NCI-H2196 treated with DMSO at 0.1 percent for 48 hours (cell line): ENCODE data around the gene TSPOAP1.

ENCODE experiments used
- DNase-seq: peaks from one replicate; lab custom pipeline; 2025; ENCODE audit not compliant: unreplicated experiment; lab: John Stamatoyannopoulos, UW

Gene TSPOAP1

DNA sequence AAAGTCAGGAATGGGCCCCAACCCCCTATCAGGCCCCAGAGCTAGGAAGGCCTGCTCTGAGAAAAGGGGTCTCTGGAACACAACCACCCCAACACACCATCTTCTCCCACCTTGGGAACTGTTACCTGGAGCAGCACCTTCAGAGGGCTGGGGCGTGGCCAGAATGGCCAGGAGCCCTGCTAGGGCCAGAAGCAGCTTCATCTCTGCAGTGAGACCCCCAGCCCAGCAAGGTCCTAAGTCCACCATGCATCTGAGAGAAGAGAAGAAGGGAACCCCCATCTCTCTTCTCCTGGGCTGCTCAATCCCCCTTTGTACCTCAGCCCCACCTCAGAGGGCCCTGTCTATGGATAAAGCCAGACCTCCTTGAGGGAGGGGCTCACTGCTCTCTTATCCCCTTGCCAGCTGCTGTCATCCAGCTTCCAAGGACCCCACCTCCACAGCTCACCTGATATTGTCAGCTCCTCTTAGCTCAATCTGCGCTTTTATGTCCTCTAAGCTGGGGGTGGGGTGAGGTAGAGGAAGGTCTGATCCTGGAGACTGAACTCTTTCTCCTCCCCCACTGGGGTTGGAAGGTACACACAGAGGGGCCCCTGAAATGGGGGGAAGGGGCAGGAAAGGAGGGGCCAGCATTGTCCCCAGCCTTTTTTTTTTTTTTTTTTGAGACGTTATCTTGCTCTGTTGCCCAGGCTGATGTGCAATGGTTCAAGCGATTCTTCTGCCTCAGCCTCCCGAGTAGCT is 47.9 kb downstream of the TSPOAP1 start, which contains the start of gene MPO:
MPO (minus strand) TSS at position 456 of the 738 bp plus-strand sequence; CDS start at position 279, 177 bp downstream.
- DNase-seq: no peak

DNA sequence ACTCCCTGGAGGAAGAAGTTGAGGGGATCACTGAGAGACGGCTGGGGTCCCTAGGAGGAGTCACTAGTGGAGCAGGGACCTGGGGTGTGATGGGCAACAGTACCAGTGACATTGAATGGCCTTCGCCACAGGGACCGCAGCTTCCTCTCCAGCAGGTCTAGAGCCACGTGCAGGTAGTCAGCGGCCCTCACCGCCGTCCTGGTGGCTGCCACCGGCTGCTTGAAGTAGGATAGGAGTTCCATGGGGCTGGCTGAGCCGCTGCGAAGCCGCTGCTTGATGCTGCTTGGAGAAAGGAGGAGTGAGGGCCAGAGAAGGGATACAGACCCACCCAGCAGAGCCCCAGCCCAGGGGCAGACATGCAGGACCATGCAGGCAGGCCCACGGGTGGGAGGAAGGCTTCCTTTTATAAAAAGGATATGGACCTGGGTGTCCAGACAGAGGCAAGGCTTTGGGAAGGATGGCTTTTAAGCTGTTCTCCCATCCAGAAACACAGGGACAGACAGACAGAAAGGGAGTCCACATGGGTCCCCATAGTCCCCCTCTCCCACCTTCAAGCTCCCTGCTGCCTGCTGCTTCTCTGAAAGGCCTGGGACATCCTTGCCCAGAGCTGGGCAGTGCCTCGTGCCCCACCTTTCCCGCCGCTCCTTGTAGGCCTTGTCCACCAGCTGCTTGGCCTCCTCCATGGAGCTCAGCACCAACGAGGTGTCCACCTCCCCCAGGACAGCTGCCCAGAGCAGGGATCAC is 48.7 kb downstream of the TSPOAP1 start:
- no peak for DNase-seq

DNA sequence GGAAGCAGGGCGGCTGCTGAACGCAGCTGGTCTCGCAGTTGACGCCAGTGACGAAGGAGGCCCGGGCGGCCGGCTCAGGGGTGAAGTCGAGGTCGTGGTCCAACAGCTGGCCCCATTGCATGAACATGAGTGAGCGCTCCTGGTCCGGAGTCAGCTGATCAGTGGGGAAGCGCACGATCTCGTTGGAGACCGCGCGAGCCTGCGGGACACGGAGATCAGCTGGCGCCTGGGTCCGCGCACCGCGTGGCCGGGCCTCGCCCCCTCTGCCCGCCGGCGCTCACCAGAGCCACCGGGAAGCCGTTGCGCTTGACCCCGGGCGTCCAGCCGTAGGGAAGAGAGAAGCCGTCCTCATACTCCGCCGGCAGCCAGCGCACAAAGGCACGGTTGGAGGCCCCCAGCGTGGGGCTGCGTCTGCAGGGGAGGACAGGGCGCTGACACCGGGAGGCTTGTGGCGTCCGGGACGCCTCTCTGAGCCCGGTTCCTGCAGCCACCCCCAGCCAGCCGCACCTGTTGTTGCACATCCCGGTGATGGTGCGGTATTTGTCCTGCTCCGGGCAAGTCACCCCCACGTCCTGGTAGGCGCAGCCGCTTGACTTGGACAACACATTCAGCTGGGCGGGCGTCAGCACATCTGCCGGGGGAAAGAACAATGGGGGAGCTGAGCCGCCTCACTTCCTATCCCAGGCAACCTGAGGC is 49.4 kb downstream of the TSPOAP1 start:
- no peak for DNase-seq

DNA sequence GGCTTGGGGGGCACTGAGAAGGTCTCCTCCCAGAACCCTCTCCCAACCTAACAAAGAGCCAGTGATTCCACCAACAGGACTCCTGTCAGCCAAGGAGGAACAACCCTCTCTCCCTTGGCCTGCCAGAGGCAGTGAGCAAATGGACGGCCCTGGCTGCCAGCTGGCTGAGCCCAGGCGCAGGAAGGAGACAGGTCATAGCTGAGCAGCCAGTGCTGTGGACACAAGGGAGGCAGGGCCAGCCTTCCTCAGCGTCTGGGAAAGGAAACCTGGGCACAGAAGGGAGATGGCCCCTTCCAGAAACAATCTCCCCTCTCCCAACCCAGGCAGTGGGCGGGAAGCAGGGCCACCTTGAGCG is 50.0 kb downstream of the TSPOAP1 start:
- DNase-seq: no peak

DNA sequence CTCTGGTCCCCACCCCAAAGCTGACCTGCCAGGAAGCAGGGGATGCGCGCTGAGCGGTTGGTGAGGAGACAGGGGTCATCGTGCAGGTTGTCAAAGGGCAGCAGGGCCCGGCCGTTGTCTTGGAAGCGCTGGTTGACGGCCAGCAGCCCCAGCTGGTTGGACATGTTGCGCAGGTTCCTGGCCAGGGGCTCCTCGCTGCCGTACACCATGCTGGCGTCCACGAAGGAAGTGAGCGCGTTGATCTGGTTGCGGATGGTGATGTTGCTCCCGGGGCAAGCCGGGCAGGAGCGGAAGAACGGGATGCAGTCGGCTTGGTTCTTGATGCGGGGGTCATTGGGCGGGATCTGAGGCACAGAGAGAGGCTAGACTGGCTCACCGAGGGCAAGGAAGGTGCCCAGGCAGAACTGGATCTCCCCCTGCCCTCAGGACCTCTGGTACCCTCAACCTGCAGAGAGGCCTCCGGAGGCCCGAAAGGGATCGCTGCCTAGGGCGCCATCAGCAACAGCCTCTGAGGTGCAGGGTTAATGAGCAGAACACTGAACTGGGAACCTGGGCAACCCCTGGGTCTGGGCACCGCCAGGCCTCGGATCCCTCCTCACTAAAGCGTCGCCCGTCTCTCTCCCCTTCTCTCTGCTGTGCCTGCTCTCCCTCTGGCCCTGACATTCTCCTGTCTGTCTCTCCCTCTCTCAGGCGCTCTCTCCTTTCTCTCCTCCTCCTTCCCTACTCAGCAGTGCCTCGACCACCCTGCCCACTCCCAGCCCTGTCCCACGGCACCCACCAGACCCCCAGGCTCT is 50.6 kb downstream of the TSPOAP1 start:
- no peak for DNase-seq

DNA sequence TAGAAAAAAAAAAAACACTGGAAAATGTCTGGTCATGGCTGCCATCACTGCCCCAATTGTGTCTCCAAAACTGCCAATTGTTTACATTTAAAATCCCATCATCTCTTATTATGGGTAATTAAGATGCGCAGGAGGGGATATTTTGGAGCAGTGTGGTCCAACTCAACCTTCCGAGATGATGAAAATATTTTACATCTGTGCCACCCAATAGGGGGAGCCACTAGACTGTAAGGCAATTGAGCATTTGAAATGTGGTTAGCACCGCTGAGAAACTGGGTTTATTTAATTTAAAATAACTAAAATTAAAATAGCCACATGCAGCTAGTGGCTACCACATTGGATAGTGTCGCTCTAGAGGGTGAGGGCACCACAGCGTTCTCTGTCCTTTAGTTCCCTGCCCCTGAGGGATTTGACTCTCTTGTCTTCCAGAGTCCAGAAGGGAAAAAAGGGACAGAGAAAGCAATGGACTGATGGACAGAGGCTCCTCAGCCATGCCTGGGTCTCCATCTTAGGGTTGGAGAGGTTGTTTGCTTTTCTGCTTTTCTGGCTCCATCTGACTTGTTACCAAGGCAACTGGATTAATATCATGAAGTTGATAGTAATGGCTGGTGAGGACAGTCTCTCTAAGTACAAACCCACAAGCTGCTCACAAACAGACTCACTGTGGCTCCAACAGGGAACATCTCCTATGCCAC is 51.3 kb downstream of the TSPOAP1 start:
- DNase-seq: no peak

DNA sequence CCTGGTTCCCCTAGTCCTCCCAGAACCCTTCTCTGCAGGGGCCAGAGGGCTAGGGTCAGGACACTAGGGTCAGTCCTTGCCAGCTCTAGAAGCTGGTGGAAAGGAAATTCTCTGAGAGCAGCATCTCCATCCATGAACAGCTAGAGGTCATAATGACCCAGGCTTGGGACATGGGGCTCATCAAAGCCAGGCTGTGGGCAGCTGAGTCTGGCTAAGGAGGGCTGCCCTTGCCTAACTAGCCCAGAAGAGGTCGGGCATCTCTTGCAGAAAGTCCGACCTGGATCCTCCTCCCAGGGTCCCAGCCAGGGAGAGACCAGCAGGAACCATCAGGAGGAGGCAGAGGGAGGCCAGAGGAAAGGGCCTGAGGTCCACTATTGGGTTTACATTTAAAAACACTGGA is 52.2 kb downstream of the TSPOAP1 start:
- DNase-seq: no peak

DNA sequence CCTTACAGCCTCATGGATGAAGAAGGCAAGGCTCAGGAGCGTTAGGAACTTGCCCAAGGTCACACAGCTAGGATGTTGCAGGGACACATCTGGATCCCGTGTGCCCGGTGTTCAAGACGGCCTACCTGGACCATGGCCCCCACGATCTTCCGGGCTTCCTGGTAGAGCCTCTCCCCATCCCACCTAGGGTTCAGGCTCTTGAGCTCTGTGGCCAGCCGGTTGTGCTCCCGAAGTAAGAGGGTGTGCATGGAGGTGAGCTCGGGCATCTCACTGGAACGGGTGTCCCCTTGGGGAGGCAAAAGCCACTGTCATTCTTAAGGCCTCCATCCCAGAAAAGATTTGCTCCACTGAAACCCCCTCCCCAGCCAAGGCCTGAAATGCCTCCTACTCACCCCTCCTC is 53.2 kb downstream of the TSPOAP1 start:
- DNase-seq: no peak

DNA sequence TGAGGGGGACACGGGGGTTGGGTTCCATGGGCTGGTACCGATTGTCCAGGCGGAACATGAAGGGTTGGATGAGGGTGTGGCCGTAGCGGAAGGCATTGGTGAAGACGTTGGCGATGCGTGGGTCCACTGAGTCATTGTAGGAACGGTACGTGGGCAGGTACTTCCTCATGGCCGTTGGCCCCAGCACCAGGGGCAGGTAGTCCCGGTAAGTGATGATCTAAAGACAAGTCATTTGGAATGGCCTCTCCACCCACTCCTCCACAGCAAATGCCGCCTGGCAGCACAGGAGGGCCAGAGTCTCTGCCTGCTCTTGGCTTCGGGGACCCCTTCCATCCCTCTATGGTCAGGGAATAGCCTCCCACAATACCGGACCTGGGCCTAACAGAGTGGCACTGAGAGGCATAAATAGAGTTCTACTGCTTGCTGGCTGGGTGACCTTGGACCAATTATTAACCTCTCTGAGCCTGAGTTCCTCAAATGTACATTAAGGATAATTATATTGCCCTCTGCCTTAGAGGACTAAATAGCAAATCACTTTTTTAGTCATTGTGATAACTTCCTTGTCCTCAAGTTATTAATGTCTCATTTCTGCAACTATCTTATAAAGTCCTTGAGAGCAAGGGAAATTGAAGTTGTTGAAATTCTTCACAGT is 55.0 kb downstream of the TSPOAP1 start:
- no peak for DNase-seq

DNA sequence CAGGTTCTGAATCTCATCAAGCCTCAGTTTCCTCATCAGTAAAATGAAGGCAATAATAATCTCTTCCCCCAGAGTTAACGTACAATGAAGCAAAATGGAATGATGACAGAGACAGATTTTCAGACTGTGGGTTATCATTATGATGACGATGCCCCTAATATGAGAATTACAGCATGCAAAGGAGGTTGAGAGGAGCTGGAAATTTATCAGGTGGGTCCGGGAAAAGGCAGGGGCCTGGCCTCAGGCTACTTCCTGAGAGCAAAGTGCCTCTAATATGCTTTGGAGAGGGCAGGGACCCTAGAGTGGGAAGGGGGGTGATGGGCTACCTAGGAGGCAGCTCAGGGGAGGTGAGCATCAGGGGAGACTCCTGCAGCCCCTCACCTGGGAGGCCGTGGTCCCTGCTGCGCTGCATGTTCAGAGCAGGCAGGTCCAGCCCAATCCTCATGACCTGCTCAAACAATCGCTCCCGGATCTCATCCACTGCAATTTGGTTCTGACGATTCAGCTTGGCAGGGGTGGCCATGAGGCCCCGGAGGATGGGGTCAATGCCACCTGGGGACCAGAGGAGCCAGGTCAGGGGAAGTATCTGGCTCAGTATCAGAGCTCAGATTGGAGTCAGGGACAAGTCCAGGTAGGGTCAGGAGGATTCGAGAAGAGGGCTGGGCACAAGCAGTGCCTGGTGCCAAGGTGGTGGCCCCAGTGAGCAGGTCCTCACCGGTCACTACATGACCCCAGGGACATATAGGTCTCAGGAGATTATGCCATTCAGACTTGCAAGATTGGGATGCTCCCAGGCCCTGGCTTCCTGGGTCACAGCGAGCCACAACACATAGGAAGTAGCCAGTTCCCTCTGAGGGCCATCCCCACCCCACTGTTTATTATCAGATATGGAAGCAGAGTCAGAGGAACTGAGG is 56.0 kb downstream of the TSPOAP1 start:
- DNase-seq: no peak

DNA sequence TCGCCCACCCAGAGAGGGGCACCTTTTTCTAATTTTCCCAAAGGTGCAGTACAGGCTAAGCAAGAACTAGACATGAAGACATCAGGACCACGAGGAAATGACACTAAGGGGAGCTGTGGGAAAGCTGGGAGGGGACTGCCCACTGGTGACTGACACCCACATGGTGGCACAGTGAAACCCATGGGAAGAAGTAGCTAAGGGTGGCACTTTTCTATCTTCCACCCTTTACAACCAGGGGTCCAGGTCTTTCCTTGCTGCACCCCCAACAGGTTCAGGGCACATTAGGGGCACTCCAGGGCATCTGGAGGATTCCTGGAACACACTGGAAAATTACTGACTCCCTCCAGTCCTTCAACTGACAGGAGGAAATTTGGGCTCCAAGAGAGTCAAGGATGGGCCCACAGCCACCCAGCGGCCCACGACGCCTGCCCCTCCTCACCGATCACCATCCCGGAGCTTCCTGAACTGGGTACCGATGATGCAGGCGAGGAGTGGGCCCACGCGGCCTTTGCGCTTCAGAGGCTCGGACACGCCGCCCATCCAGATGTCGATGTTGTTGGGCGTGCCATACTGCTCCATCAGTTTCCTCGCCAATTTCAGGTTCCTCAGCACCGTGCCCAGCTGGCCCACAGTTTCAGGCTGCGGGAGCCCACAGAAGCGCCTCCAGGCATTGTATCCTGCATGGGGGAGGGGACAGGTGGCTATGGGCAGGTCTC is 57.2 kb downstream of the TSPOAP1 start:
- DNase-seq: no peak

DNA sequence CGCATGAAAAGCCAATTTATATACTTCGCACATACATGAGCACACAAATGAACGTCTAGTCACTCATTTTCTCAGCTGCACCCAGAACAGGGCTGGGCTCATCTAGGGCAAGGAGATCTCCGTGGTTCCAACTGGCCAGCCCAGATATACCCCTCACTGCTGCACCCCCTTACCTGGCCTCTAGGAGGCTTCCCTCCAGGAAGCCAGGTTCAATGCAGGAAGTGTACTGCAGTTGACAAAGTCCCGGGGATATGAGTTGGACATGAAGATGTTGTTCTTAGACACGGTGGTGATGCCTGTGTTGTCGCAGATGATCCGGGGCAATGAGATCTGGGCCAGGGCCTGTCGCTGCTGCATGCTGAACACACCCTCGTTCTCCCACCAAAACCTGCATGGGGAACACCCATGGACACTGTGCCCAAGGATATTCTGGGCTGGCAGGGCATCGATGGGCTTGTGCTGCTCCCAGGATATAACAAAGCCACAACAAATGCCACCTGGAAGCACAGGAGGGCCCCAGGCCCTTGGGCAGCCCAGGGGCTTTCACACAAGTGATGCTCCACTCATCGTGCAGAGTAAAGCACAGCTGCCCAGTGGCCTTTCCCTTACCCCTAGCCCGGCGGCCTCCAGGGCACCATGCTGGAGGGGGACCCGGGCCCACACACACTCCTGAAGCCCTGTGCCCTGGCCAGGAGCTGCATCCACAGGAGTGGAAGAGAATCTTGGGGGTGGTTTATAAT is 57.9 kb downstream of the TSPOAP1 start:
- no peak for DNase-seq

DNA sequence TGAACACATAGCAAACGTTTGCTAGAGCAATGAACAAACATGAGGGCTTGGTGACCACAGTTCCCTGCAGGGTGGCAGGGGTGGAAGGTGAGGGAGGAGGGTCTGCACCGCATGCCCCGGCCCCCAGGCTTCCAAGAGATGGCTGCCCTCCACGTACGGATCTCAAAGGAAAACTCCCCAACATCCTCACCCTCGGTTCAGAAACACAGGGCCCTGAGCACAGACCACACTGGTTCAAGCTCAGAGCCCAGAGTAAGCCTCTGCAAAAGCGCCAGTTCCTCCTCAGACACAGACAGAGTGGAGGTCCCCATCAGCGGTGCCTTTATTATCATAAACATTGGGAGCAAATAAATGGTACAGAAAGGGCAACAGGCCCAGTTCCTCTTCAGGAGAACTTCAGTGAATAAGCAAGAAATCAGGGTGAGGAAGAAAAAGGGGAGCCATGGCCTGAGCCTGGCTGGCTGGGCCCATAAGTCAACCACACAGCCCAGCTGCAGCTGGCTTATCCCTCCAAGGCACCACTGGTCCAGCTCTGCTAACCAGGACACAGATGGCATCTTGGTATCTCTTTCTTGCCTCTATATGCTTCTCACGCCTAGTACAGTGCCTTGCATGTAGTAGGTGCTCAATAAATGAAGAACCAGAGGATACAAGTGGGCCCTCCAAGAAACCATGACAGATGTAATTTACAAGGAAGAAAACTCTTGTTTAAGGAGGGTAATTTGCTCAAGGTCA is 58.9 kb downstream of the TSPOAP1 start:
- DNase-seq: no peak

DNA sequence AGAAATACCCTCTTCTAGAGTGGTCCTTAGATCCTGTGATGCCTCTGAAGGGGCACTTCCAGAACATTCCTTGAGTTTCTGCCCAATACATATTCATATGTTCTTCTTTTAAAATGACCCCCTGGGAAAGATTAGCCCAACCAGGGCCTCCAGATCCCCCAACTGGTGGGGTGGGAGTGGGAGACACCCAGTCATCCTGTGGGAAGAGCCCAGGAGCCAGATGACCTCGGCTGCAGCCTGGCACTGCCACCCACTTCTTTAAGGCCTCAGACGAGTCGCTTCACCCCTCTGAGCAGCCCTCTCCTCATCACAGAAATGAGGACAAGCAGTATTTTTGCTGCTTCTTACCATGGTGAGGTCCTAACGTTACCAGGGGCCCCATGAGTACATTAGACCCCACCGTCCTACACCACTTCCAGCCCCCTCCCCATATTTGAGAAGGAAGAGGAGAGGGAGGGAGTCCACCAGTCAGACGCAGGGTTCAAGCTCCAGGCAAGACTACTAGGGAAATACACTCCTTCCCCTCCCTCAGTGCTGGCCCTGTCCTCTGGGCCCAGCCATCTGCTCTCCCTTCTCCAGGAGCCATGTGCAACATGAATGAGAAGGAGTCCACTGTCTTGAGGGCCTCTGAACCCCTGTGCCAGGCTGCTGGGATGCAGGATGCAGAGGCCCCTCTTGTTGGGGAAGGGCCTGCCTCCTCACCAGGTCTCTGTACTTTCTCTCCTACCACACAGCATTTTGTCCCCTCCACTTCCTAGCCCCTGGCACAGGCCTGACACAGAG is 59.6 kb downstream of the TSPOAP1 start:
- no peak for DNase-seq

DNA sequence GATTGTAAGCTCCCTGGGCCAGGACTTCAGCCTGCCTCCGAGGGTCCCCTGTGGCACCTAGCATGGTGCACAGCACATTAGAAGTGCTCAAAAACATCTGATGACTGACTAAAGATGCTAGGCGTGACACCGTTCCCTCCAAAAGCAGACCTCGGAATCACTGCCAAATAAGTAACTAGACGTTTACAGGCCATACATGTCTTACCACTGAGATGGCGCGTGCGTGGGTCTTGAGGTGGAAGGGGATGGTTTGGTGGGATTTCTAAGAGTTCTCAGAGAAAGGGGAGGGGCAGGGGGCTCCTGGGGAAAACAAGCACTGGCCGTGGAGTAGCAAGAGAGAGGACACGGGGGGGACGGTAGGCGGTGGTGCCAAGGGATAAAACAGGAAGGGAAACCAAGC is 60.3 kb downstream of the TSPOAP1 start:
- no peak for DNase-seq
